GM12878 (cell line): ENCODE measurements around the gene LEKR1. TPM values are rescaled to one million over a fixed set of nuclear protein-coding genes. Genes with fewer than 3 reads are reported as not detected.

Experiments used
- CEBPZ ChIP-seq: fragments of 150-350 bp; IDR thresholded peaks from 2 replicates; pipeline ENCODE4 v1.6.1; 2016; ENCODE audit warnings: low read depth, low read length
- IKZF1 ChIP-seq: fragments of 450-650 bp; conservative IDR thresholded peaks from 2 replicates; pipeline ENCODE4 v1.6.1; 2017; ENCODE audit warnings: antibody characterized with exemption, mild to moderate bottlenecking
- JUNB ChIP-seq: IDR thresholded peaks from 2 replicates; pipeline ENCODE4 v1.6.1; 2016; ENCODE audit warnings: antibody characterized with exemption, mild to moderate bottlenecking
- KDM1A ChIP-seq: fragments of 200-600 bp; sonication (generic); IDR thresholded peaks from 2 replicates; pipeline ENCODE4 v1.6.1; 2016; ENCODE audit warnings: borderline replicate concordance
- MTA3 ChIP-seq: IDR thresholded peaks from 2 replicates; pipeline ENCODE4 v1.6.1; 2012; ENCODE audit warnings: low read length, inconsistent platforms, borderline replicate concordance
- MYC ChIP-seq: IDR thresholded peaks from 2 replicates; pipeline ENCODE4 v1.6.1; 2011; ENCODE audit warnings: mild to moderate bottlenecking, low read length, moderate library complexity, inconsistent platforms; ENCODE audit not compliant: insufficient read depth, insufficient replicate concordance, insufficient read length, severe bottlenecking
- NR2C1 ChIP-seq: fragments of 450-650 bp; IDR thresholded peaks from 2 replicates; pipeline ENCODE4 v1.6.1; 2017; ENCODE audit warnings: antibody characterized with exemption, mild to moderate bottlenecking, moderate library complexity
- POU2F2 ChIP-seq: IDR thresholded peaks from 3 replicates; pipeline ENCODE4 v1.6.1; 2011; ENCODE audit warnings: low read depth, mild to moderate bottlenecking, low read length, borderline replicate concordance
- RAD21 ChIP-seq: IDR thresholded peaks from 2 replicates; pipeline ENCODE4 v1.6.1; 2011; ENCODE audit warnings: mild to moderate bottlenecking, low read depth, low read length, moderate library complexity; ENCODE audit not compliant: insufficient read depth
- RAD51 ChIP-seq: fragments of 450-650 bp; IDR thresholded peaks from 2 replicates; pipeline ENCODE4 v1.6.1; 2016; ENCODE audit warnings: moderate library complexity, mild to moderate bottlenecking, inconsistent platforms
- SP1 ChIP-seq: IDR thresholded peaks from one replicate; pipeline ENCODE4 v1.6.1; 2011; ENCODE audit warnings: low read depth, low read length
- SREBF1 ChIP-seq: IDR thresholded peaks from 2 replicates; pipeline ENCODE4 v1.6.1; 2012; ENCODE audit warnings: mild to moderate bottlenecking, low read length
- STAT1 ChIP-seq: fragments of 450-650 bp; conservative IDR thresholded peaks from 2 replicates; pipeline ENCODE4 v1.6.1; 2014; ENCODE audit warnings: antibody characterized with exemption, mild to moderate bottlenecking
- SUPT20H ChIP-seq: IDR thresholded peaks from 2 replicates; pipeline ENCODE4 v1.6.1; 2011; ENCODE audit warnings: low read depth, mild to moderate bottlenecking, low read length, moderate library complexity, borderline replicate concordance; ENCODE audit not compliant: control insufficient read depth
- TCF12 ChIP-seq: IDR thresholded peaks from 2 replicates; pipeline ENCODE4 v1.6.1; 2011; ENCODE audit warnings: low read depth, mild to moderate bottlenecking, low read length
- ZNF384 ChIP-seq: IDR thresholded peaks from 2 replicates; pipeline ENCODE4 v1.6.1; 2012; ENCODE audit warnings: low read depth, mild to moderate bottlenecking, low read length, improper control_type of control experiment, borderline replicate concordance
- polyA plus RNA-seq, 11 experiments: library from polyadenylated mRNA; depleted of rRNA in 4 of 11; unstranded in 6 of 11; stranded (reverse) in 5 of 11; fragments of >200 nt; fragmentation: Nextera tagmentation in 4 of 11; fragmentation: Illumina TruSeq in 1 of 11; extraction: Ambion mirVana in 4 of 11; extraction: Trizol in 1 of 11; gene quantifications; 1 replicate in 1 of 11; 2 replicates in 10 of 11; pipeline versions ENCODE4 v1.2.1 to v1.2.3, GENCODE V29; 2011 to 2016; ENCODE audit warnings: inconsistent platforms in 2 of 11, missing spikeins in 2 of 11, low read depth in 1 of 11
- total RNA-seq, 4 experiments: library from RNA; depleted of rRNA in 3 of 4; stranded (reverse); fragments of >200 nt in 3 of 4; fragmentation: Illumina TruSeq in 1 of 4; extraction: Trizol in 1 of 4; gene quantifications; 2 replicates each; pipeline versions ENCODE4 v1.2.1 to v1.2.3, GENCODE V29; 2013 to 2021
- TF ChIP-seq, protein P1 (sequence below): IDR thresholded peaks from 2 replicates; pipeline ENCODE4 v1.6.1; 2012; ENCODE audit warnings: low read length, inconsistent platforms
- TF ChIP-seq, protein P2 (sequence below): fragments of 450-650 bp; IDR thresholded peaks from 2 replicates; pipeline ENCODE4 v1.6.1; 2017; ENCODE audit warnings: mild to moderate bottlenecking, moderate library complexity
- TF ChIP-seq, protein P3 (sequence below): IDR thresholded peaks from 2 replicates; pipeline ENCODE4 v1.6.1; 2011; ENCODE audit warnings: low read depth, mild to moderate bottlenecking, low read length, moderate library complexity, borderline replicate concordance; ENCODE audit errors: extremely low read depth
- TF ChIP-seq, protein P4 (sequence below): fragments of 450-650 bp; IDR thresholded peaks from 2 replicates; pipeline ENCODE4 v1.6.1; 2018; ENCODE audit warnings: borderline replicate concordance, mild to moderate bottlenecking; ENCODE audit not compliant: partially characterized antibody

Gene LEKR1
- total and polyA plus RNA-seq, 10 of the 15 experiments (the other 5 are each of a cell fraction or from before 2014, with no cell fraction given): 0.48 to 3.2 (median 1.3) TPM

GRCh38 chr3:156957715-156958114 lies 131.6 kb downstream of the LEKR1 start (continued):
- no peak for TF ChIP-seq TCF12
- TF ChIP-seq SUPT20H: no peak
- no peak for TF ChIP-seq MTA3
- TF ChIP-seq POU2F2: 0 out of 3 replicates have a peak, but pooled peaks have one; percentile 16
- TF ChIP-seq, protein P1, sequence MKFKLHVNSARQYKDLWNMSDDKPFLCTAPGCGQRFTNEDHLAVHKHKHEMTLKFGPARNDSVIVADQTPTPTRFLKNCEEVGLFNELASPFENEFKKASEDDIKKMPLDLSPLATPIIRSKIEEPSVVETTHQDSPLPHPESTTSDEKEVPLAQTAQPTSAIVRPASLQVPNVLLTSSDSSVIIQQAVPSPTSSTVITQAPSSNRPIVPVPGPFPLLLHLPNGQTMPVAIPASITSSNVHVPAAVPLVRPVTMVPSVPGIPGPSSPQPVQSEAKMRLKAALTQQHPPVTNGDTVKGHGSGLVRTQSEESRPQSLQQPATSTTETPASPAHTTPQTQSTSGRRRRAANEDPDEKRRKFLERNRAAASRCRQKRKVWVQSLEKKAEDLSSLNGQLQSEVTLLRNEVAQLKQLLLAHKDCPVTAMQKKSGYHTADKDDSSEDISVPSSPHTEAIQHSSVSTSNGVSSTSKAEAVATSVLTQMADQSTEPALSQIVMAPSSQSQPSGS: peak; percentile 68; the same call in 1 of the 2 replicates
- no peak for TF ChIP-seq CEBPZ
- no peak for TF ChIP-seq ZNF384
- TF ChIP-seq, protein P2, sequence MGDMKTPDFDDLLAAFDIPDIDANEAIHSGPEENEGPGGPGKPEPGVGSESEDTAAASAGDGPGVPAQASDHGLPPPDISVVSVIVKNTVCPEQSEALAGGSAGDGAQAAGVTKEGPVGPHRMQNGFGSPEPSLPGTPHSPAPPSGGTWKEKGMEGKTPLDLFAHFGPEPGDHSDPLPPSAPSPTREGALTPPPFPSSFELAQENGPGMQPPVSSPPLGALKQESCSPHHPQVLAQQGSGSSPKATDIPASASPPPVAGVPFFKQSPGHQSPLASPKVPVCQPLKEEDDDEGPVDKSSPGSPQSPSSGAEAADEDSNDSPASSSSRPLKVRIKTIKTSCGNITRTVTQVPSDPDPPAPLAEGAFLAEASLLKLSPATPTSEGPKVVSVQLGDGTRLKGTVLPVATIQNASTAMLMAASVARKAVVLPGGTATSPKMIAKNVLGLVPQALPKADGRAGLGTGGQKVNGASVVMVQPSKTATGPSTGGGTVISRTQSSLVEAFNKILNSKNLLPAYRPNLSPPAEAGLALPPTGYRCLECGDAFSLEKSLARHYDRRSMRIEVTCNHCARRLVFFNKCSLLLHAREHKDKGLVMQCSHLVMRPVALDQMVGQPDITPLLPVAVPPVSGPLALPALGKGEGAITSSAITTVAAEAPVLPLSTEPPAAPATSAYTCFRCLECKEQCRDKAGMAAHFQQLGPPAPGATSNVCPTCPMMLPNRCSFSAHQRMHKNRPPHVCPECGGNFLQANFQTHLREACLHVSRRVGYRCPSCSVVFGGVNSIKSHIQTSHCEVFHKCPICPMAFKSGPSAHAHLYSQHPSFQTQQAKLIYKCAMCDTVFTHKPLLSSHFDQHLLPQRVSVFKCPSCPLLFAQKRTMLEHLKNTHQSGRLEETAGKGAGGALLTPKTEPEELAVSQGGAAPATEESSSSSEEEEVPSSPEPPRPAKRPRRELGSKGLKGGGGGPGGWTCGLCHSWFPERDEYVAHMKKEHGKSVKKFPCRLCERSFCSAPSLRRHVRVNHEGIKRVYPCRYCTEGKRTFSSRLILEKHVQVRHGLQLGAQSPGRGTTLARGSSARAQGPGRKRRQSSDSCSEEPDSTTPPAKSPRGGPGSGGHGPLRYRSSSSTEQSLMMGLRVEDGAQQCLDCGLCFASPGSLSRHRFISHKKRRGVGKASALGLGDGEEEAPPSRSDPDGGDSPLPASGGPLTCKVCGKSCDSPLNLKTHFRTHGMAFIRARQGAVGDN: no peak
- TF ChIP-seq SREBF1: no peak
- TF ChIP-seq IKZF1: no peak
- TF ChIP-seq RAD21: peak; percentile 9; the same call in 1 of the 2 replicates
- no peak for TF ChIP-seq STAT1
- TF ChIP-seq RAD51: no peak
- TF ChIP-seq JUNB: peak; percentile 86
- TF ChIP-seq, protein P3, sequence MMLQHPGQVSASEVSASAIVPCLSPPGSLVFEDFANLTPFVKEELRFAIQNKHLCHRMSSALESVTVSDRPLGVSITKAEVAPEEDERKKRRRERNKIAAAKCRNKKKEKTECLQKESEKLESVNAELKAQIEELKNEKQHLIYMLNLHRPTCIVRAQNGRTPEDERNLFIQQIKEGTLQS: no peak
- TF ChIP-seq NR2C1: no peak
- TF ChIP-seq, protein P4, sequence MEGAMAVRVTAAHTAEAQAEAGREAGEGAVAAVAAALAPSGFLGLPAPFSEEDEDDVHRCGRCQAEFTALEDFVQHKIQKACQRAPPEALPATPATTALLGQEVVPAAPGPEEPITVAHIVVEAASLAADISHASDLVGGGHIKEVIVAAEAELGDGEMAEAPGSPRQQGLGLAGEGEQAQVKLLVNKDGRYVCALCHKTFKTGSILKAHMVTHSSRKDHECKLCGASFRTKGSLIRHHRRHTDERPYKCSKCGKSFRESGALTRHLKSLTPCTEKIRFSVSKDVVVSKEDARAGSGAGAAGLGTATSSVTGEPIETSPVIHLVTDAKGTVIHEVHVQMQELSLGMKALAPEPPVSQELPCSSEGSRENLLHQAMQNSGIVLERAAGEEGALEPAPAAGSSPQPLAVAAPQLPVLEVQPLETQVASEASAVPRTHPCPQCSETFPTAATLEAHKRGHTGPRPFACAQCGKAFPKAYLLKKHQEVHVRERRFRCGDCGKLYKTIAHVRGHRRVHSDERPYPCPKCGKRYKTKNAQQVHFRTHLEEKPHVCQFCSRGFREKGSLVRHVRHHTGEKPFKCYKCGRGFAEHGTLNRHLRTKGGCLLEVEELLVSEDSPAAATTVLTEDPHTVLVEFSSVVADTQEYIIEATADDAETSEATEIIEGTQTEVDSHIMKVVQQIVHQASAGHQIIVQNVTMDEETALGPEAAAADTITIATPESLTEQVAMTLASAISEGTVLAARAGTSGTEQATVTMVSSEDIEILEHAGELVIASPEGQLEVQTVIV: no peak
- TF ChIP-seq KDM1A: no peak
- TF ChIP-seq MYC: no peak
- TF ChIP-seq SP1: peak; percentile 19
